GM12891 (cell line): ENCODE results near the gene CDH13.

Experiments used
- PAX5 ChIP-seq: IDR thresholded peaks from 2 replicates; pipeline ENCODE4 v1.6.1; 2011; ENCODE audit warnings: low read length, moderate library complexity, mild to moderate bottlenecking; ENCODE audit not compliant: insufficient read depth, severe bottlenecking
- POLR2A ChIP-seq: IDR thresholded peaks from 2 replicates; pipeline ENCODE4 v1.6.1; 2011; ENCODE audit warnings: low read depth, low read length, control low read depth
- POLR2AphosphoS5 ChIP-seq: IDR thresholded peaks from 2 replicates; pipeline ENCODE4 v1.6.1; 2011; ENCODE audit warnings: low read depth, low read length, control low read depth
- SPI1 ChIP-seq: IDR thresholded peaks from 2 replicates; pipeline ENCODE4 v1.6.1; 2011; ENCODE audit warnings: low read depth, low read length, control low read depth
- TAF1 ChIP-seq: IDR thresholded peaks from 2 replicates; pipeline ENCODE4 v1.6.1; 2011; ENCODE audit warnings: low read depth, low read length, control low read depth

- no peak for TF ChIP-seq TAF1
- TF ChIP-seq SPI1, result no peak
- no peak for TF ChIP-seq POLR2A
- TF ChIP-seq POLR2AphosphoS5, result no peak
- no peak for TF ChIP-seq PAX5
These were observed 41.3 kb downstream of the CDH13 start for GRCh38 chr16:82668094-82668493.
